ENCODE measurements around the gene METTL25.

DNA sequence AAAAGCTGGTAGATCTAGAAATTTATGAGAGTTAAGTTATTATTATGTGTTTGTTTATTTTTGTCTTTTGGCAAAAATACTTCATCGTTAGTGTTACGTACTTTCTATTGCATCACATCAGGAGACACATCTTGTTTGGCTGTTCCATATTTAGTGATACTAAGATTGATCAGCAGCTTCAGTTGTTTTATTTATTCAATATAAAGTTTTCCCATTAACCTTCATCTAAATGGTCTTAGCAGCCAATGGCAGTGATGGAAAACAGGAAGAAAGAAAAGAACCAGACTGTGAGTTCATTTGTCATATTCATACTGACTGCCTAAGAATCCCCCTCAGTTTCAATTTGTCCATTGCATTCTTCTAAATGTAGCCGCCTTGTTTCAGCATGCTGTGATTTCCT, 122.3 kb downstream of the METTL25 start:
- TF ChIP-seq EZH2phosphoT487 (IDR thresholded peaks at IDR 0.05; ENCODE audit: low read depth): no peak
- TF ChIP-seq CTCF (IDR thresholded peaks at IDR 0.05; ENCODE audit: low read depth, low read length): no peak

Data from OCI-LY3 (cell line).